Endothelial cell of hepatic sinusoid (primary cell): ENCODE data around the gene FCRL6.

Source experiments
- in situ Hi-C: cut with HindIII; loops from 2 replicates; pipeline ENCODE4 v1.10.0; 2017; ENCODE audit warnings: low sequenced_read_pairs

Gene FCRL6

DNA sequence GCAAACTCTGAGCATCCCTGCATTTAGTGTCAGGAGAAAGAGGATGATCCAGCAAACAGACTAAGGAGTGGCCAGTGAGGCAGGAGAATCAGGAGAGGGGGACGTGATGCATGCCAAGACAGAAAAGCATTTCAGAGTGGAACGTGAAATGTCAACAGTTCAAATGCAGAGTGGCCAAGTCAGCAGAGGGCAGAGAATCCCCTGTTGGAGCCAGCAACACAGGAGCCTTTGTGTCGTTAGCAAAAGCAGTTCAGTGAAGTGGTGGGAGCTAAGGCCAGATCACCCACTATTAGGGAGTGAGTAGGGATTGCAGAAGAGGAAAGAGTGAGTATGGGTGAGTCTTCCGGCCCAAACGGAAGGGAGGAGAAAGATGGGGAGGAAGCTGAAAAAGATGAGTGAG is 6.6 kb upstream of the FCRL6 start:
- in situ Hi-C loops = loop anchor here (5.0 to 25.0 kb wide), 2 partner anchors 97 to 217 kb away; no protein-coding TSS in a partner anchor

DNA sequence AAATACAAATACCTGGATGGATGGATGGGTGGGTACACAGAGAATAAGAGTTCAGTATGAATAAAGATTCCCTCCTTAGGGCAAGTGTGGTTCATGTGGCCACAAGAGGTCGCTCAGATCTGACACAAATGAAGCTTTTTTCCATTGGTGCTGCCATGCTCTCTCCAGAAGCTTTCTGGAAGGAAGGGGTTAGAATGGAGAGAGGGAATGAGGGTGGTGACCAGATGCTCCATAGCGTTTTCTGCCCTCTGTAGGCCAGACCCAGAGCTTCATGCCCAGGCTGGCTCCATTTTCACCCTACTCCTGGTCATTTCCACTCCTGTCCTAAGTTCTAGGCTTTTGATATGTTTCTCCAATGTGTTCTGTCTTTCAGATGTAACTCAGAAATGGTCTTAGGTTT is 3.3 kb upstream of the FCRL6 start:
- in situ Hi-C loops = loop anchor here (5.0 to 25.0 kb wide), 2 partner anchors 93 to 213 kb away; no protein-coding TSS in a partner anchor

DNA sequence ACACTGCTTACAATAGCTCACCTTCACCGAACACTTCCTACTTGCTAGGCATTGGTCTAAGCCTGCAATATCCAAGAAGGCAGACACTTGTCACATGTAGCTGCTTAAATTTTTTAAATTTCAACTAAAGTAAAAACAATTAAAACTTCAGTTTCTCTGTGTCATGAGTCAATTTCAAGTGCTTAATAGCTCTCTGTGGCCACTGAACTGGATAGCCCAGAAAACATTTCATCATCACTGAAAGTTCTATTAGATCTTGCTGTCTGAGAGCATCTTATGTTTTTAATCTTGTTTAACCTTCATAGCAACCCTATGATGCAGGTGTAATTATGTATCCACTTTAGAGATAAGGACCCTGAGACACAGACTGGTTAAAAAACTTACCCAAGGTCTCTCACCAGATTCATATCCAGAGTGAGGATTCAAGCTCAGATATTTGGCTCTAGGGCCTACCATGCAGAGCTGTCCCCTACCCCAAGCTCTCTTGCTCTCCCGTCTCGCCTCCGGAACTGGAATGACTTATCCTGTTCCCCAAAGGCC is 2.6 kb upstream of the FCRL6 start:
- in situ Hi-C loops = loop anchor here (5.0 to 25.0 kb wide), 2 partner anchors 93 to 213 kb away; no protein-coding TSS in a partner anchor

DNA sequence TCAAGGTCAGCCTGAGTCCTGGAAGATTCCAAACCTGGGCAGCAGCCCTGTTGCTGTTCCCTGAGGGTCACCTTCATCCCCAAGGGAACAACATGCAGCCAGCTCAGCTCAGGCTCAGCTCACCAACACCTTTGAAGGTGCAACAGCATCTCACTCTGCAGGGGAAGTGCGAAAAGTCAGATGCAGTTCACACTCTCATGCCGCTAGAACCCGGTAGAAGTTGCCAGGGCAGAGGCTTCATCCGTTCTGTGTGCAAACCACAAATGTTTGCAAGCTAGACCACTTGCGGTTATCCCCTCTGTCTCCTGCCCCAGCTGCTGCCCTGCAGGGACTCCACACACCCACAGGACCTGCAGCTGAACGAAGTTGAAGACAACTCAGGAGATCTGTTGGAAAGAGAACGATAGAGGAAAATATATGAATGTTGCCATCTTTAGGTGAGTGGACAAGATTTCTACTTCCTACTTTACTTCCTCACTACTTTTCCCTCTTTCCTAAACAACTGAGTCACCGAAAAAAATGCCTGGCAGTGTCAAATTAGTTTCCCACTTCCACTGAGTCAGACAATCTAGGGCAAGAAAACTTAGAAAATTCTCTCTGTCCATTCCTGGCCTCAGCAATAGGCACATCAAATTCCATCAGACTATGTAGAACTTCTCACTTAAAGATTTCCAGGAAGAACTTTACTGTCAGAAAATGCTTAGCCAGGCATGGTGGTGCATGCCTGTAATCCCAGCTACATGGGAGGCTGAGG is 1.8 kb upstream of the FCRL6 start:
- in situ Hi-C loops = no loop called here

DNA sequence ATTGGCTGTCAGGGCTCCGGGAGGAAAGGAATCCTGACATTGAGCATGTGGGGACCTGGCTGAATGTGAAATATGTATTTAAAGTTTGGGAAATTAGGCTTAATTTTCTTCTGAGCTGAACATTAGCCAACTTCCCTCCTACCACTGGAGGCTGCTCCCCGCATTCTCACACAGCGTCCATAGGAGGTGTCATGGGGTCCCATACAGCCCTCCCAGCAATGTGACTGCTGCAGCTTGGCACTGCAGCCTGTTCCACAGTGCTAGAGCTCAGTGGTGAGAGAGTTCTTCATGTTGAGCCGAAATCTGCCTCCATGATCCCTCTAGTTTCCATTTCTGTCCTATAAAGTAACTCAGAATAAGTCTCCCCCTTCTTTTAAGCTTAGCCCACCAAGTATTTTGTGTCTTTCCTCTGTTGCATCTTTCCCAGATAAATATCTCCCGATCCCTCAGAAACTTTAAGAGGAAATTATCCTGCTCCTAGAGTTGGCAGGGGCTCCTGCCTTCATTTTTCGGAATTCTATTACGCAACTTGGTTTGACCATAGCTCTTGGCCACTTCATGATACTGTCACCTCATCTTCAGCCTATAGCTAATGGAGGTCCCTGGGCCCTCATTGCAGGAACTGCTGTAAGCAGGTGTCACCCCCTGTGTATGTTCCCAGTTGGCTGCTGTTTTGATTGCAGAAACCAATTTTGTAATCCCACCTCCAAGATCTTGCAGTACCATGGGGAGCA is 2.0 kb downstream of the FCRL6 start:
- in situ Hi-C loops = no loop called here

DNA sequence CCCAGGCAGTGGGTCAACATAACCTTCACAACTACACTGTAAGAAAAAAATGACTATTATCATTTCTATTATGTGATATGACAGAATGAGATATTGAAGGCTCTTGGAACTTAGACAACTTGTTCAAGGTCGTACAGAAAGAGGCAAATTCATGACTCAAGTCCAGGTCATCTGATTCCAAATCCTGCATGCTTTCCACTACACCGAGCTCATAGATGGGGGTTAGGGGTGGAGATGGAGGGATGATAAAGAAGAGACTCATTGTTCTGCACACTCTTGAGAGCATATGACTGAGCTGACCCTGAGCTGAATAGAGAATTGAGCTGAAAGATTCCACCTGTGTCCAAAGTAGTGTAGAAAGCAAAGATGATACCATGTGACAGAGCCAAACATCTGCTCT is 2.8 kb downstream of the FCRL6 start:
- in situ Hi-C loops = no loop called here

DNA sequence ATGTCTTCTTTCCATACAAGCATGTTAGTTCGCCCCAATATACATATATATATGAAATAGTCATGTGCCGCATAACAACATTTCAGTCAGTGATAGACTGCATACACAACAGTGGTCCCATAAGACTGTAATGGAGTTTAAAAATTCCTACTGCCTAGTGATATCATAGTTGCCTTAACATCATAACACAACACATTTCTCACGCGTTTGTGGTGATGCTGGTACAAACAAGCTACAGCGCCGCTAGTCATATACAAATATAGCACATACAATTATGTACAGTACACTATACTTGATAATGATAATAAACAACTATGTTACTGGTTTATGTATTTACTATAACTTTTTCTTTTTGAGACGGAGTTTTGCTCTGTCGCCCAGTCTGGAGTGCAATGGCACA is 13.8 kb downstream of the FCRL6 start:
- in situ Hi-C loops = no loop called here

DNA sequence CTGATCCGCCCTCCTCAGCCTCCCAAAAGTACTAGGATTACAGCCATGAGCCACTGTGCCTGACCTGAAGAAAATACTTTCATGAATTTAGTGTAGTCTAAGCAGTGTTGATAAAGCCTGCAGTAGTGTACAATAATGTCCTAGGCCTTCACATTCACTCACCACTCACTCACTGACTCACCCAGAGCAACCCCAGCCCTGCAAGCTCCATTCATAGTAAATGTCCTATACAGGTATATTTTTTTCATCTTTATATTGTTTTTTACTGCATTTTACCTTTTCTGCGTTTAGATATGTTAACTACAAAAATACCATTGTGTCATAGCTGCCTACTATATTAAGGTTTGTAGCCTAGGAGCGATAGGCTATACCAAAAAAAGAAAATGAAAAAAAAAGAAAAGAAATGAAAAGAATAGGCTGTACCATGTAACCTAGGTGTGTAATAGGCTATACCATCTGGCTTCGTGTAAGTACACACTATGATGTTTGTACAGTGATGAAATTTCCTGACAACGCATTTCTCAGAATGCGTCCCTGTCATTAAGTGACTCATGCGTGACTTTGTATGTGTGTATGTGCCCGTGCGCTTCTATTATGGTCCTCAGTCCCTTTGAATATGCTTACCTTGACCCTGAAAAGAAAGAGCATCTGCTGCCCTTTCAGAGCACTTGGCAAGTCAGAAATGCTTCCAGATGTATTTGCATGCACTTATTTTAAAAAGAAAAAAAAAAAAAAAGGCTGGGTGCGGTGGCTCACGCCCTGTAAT is 15.3 kb downstream of the FCRL6 start:
- in situ Hi-C loops = no loop called here

DNA sequence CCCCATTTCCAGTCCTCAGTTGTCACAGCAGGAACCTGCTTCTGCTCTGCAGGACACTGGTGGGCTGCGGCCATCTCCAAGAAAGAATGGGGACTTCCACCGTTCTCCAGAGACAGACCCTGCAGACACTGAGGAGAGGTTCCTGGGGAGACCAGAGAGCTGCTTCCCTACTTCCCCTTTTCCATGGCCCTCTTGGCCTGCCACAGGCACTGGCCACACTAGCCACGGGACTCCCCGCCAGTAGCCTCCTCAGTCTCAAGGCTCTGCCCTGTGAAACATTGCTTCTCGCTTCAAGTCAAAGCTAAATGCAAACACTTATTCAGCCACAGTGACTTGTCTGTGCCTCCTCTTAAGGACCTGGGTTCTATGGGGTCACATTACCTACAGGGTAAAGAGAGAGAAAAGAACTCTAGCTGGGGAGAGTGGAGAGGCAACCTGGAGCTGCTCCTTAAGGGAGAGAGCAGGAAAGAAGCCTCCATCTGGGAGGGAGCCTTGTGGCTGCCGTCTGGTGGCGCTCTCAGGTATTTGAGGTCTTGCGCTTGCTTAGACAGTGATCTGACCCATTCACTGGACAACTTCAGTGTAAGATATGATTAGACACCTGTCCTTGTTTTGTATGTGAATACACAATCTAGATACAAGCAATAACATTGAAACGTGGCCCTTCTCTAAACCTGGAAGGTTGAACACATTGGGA is 19.2 kb downstream of the FCRL6 start:
- in situ Hi-C loops = no loop called here

DNA sequence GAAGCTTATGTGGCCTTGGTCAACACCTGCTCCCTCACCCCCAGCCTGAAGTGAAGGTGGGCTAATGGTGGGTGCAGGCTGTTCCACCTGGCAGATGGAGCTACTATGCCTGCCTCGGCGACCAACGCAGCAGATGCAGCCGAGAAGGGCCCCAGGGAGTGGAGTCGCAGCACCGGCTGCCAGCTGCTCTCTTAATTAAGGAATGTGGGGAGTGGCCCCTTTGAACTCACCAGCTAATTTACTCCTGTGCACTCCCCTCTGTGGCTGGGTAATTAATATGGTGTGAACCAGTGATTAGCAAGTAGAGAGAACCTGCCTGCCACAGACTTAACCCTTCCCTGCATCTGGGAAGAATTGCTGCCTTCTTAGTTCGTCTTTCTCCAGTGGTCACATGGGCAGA is 21.2 kb downstream of the FCRL6 start:
- in situ Hi-C loops = no loop called here

DNA sequence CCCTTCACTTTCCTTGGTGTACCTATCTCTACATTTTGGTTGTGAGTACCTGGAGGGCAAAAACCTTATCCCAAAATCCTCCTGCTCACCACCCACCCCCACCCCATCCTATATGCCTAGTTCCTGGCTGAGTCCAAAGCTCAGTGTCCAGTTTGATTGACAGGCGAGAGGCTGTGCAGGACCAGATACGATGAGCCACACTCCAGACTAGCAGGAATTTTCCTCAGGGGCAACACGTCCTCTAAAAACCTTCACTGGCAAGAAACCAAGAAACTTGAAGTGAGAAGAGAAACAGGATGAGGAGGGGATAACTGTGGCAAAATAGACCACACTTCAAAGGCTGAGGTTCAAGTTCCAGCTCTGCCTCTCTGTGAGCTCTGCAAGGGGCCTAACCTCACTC is 23.4 kb downstream of the FCRL6 start:
- in situ Hi-C loops = no loop called here

DNA sequence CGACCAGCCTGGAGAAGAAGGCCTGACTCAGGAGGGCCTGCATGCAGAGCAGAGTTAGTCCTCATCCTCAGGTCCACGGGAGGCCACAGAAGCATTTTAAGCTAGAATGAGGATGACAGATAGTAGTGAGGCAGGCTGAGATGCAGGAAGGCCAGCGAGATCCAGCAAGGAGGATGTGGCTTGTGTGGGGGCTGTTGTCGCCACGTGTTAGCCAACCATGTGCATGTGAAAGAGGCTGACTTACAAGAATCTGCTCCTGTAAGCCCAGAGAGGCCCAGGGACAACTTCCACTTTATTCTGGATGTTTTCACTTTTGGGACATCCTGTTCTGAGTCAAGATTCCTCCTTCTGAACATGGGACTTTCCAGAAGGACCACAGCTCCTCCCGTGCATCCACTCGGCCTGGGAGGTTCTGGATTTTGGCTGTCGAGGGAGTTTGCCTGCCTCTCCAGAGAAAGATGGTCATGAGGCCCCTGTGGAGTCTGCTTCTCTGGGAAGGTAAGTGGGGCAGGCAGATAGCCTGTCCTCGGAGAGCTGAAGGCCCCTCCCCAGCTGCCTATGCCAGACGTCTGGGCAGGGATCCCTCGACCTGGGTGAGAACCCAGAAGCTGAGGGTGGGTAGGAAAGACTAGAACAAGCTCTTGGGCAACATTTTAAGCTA is 24.4 kb downstream of the FCRL6 start, which contains the start of gene SLAMF8:
SLAMF8 (plus strand) TSS at position 433 of the 661 bp plus-strand sequence; CDS start at position 459, 26 bp downstream.
- in situ Hi-C loops = no loop called here

DNA sequence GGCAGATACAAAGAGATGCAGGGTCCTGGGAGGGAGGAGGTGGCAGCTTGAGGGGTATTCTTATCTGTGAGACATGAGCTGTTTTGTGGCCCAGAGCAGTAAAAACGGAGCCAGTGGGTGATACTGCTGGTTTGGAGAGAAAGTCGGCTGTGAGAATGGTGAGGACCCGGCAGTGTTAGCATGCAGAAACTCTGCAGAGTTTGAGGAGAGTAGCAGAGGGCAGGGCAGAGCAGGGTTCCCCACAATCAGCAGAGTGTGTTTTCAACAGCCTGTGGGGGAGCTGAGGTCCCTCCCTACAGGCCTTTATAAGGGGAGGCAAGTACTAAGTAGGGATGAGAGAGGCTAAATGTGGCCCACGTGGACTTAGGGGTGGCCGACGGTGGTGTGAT is 24.9 kb downstream of the FCRL6 start:
- in situ Hi-C loops = no loop called here

DNA sequence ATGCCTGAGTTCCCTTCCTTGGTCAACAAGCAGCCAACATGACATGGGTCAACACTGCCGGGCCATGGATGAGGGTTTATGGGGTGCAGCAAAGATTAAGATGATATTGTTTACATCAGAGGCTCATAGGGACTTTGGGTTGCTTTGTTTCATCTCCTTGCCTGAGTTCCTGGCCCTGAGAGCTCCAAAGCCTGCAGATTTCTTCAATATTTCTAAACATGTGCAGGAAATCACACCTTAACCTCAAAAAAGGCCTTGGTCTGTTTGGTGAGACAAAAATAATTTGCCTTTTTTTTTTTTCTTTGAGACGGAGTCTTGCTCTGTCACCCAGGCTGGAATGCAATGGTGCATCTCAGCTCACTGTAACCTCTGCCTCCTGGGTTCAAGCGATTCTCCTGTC is 25.4 kb downstream of the FCRL6 start:
- in situ Hi-C loops = no loop called here

DNA sequence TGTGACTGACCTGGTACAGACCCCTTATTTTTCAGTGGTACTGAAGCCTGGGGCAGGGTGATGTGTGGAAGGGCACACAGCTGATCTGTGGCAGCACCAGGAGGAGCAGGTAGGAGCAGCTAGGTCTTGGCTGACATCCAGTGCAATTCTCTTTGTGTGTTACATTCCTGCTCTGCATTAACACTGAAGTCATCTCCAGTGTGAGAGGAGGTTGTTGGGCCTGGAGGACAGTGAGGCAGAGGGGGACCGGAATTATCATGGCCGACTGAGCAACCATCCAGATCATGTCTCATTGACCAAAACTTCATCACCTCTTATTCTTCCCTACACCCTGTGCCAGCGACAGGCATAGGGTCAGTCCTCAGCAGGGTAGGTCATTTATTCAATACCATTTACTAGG is 26.0 kb downstream of the FCRL6 start:
- in situ Hi-C loops = no loop called here

DNA sequence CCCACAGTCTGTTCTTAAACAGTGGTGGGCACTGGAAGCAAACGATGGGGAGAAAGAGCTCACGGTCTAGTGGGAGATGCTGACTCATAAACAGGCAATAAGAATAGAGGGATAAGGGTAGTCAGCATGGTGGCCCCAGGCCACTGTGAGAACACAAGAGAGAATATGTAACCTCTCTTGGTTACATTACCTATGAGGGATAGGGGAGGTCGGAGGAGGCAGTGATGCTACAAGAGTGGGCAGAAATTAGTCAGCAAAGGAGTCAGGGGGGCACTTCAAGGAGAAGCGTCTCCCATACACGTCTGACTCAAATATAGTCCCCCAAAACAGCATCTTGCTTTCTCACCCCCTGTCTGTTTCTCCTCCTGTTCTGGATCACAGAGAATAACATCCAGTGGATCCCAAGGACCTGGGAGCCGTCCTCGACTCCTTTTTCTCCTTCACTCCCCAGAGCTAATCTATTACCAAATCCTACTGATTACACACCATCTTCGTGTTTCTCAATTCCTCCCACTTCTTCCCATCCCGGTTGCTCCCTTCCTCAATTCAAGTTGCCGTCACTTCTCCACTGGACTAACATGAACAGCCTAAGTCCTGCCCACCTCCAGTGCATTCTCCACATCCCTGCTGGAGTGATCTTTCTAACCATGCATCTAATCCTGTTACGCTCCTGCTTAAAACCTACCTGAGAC is 26.6 kb downstream of the FCRL6 start:
- in situ Hi-C loops = no loop called here

DNA sequence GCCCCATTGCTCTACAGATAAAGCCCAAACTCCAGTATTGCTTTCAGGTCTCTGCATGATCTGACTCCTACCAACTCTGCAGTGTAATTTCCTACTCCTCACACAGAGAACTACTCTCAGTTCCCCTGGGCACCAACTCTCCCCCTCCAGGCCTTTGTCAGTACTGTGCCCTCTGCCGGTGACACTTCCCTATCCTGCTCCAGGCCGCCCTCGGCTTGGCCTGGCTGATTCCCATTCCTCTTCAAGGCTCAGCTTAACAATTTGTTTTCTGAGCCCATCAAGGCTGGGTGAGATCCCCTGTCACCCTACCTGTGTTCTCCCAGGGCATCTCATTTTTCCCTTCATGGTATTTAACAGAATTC is 27.1 kb downstream of the FCRL6 start:
- in situ Hi-C loops = no loop called here

DNA sequence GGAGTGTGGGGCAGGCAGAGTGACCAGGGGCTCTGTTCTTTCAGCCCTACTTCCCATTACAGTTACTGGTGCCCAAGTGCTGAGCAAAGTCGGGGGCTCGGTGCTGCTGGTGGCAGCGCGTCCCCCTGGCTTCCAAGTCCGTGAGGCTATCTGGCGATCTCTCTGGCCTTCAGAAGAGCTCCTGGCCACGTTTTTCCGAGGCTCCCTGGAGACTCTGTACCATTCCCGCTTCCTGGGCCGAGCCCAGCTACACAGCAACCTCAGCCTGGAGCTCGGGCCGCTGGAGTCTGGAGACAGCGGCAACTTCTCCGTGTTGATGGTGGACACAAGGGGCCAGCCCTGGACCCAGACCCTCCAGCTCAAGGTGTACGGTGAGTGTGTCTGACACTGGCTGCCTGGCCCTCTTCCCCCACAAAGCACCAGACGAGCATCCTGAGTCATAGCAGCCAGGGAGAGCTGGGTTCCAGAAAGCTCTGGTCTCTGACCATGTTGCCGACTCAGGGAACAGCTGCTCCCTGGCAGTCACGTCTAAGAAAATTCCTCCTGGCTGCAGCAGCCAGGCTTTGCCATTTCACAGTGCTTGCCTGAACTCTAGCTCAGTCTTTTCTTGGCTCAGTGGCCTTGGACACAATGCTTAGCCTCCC is 27.8 kb downstream of the FCRL6 start:
- in situ Hi-C loops = no loop called here

DNA sequence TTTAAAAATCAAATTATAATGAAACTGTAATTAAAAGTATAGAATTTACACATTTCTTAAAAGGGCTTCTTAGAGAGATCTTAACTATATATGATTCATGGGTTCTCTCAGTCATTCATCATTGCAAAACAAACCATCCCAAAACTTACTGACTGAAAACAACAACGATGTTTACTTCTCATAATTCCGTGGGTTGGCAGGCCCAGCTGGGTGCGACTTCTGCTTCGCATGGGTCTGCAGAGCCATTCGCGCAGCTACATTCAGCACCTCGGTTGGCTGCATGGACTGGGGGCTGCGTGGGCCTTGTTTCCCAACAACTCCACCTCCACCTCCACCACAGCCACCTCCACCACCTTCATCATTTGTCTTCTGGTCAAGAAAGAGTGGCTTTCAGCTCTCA is 28.6 kb downstream of the FCRL6 start:
- in situ Hi-C loops = no loop called here
